Right atrium auricular region (tissue), 2 donors: ENCODE results near the gene PPP5C. TPM values are rescaled to one million over a fixed set of nuclear protein-coding genes. Genes with fewer than 3 reads are reported as not detected.

Experiments used
- DNase-seq: peaks from one replicate; pipeline ENCODE4 v3.0.0-alpha.2; 2019; ENCODE audit warnings: low spot score
- H3K27ac ChIP-seq, 2 donors: fragments of 200-600 bp; sonication (generic); 1 replicate in 1 of 2; 2 replicates in 1 of 2; pipeline ENCODE4 v1.5.1; 2016 to 2019
- H3K27me3 ChIP-seq, 2 donors: fragments of 200-600 bp; sonication (generic); one replicate each; pipeline versions ENCODE4 v1.5.1 to v1.6.0; 2017 to 2019
- H3K36me3 ChIP-seq: fragments of 200-600 bp; sonication (generic); one replicate; pipeline ENCODE4 v1.5.1; 2016
- H3K4me1 ChIP-seq, 2 donors: fragments of 200-600 bp; sonication (generic); one replicate each; pipeline versions ENCODE4 v1.5.1 to v1.6.0; 2017 to 2019
- H3K4me3 ChIP-seq, 2 donors: fragments of 200-600 bp; sonication (generic); 1 replicate in 1 of 2; 2 replicates in 1 of 2; pipeline ENCODE4 v1.5.1; 2017 to 2019; ENCODE audit warnings: mild to moderate bottlenecking in 1 of 2, moderate library complexity in 1 of 2
- H3K9me3 ChIP-seq, 2 donors: fragments of 200-600 bp; sonication (generic); one replicate each; pipeline ENCODE4 v1.5.1; 2019
- CTCF ChIP-seq, 2 donors: fragments of 200-600 bp; sonication (generic); IDR thresholded peaks; one replicate each; pipeline ENCODE4 v1.5.1; 2019; ENCODE audit warnings: antibody characterized with exemption in 2 of 2
- total RNA-seq, 2 donors: library from RNA; depleted of rRNA; stranded (reverse); fragments of >200 nt; gene quantifications; one replicate each; pipeline ENCODE4 v1.1.0, GENCODE V29; 2016

The PPP5C gene
- total RNA-seq, 2 donors from 2014 or later = 59.1 to 84.3 TPM

GRCh38 chr19:46366620-46367292, 19.9 kb downstream of the PPP5C start:
- TF ChIP-seq CTCF (IDR thresholded peaks at IDR 0.05) = no peak
- Histone ChIP-seq H3K9me3 (no peaks in the 10 kb centered on the region), H3K27me3 (no peaks in the 10 kb centered on the region), H3K4me1 (peaks cover 0 to 15% of the 10 kb centered on the region in 2 donors), H3K27ac (no peak overlapping the region), H3K36me3 (peaks cover 5% of the 10 kb centered on the region), H3K4me3 (no peak overlapping the region)
- DNase-seq = no peak

GRCh38 chr19:46367426-46367825, 20.5 kb downstream of the PPP5C start:
- Histone ChIP-seq H3K4me3 (no peak overlapping the region), H3K27ac (no peak overlapping the region), H3K36me3 (peaks cover 5% of the 10 kb centered on the region), H3K4me1 (peaks cover 0 to 22% of the 10 kb centered on the region in 2 donors), H3K27me3 (no peaks in the 10 kb centered on the region), H3K9me3 (no peaks in the 10 kb centered on the region)
- TF ChIP-seq CTCF (IDR thresholded peaks at IDR 0.05) = no peak
- DNase-seq = no peak

- no peak overlapping the region for H3K27ac ChIP-seq
- no peak overlapping the region for H3K4me3 ChIP-seq
- H3K36me3 ChIP-seq = peaks cover 5% of the 10 kb centered on the region
- no peak for DNase-seq
- H3K4me1 ChIP-seq = peaks cover 0 to 29% of the 10 kb centered on the region in 2 donors
- TF ChIP-seq CTCF (IDR thresholded peaks at IDR 0.05) = no peak
- no peaks in the 10 kb centered on the region for H3K27me3 ChIP-seq
- no peaks in the 10 kb centered on the region for H3K9me3 ChIP-seq
Measured at GRCh38 chr19:46368116-46368515, 21.2 kb downstream of the PPP5C start.

GRCh38 chr19:46369817-46370216, 22.9 kb downstream of the PPP5C start:
- H3K36me3 ChIP-seq = no peaks in the 10 kb centered on the region
- no peak overlapping the region for H3K4me3 ChIP-seq
- H3K27me3 ChIP-seq = no peaks in the 10 kb centered on the region
- no peak for DNase-seq
- H3K4me1 ChIP-seq = peaks cover 0 to 43% of the 10 kb centered on the region in 2 donors
- no peak for TF ChIP-seq CTCF (IDR thresholded peaks at IDR 0.05)
- H3K9me3 ChIP-seq = no peaks in the 10 kb centered on the region
- H3K27ac ChIP-seq = no peak overlapping the region

- Histone ChIP-seq H3K4me1 (peaks cover 0 to 43% of the 10 kb centered on the region in 2 donors), H3K27me3 (no peaks in the 10 kb centered on the region), H3K27ac (no peak overlapping the region), H3K4me3 (no peak overlapping the region), H3K9me3 (no peaks in the 10 kb centered on the region), H3K36me3 (peaks cover 8% of the 10 kb centered on the region)
- DNase-seq = no peak
- peak in 1 of 2 donors; percentile 11 for TF ChIP-seq CTCF (IDR thresholded peaks at IDR 0.05)
Measured at GRCh38 chr19:46371371-46371901, 24.5 kb downstream of the PPP5C start.
